Subcutaneous adipose tissue (tissue), 4 donors: ENCODE data around the gene CIROP. TPM values are rescaled to one million over a fixed set of nuclear protein-coding genes. Genes with fewer than 3 reads are reported as not detected.

Experiments used
- CTCF ChIP-seq: fragments of 450-650 bp; IDR thresholded peaks from one replicate; pipeline ENCODE4 v1.5.1; 2016; ENCODE audit warnings: low read depth, mild to moderate bottlenecking, control low read depth, antibody characterized with exemption, moderate library complexity
- total RNA-seq, 4 donors: library from RNA; depleted of rRNA; stranded (reverse); fragments of >200 nt; gene quantifications; one replicate each; pipeline ENCODE4 v1.1.0, GENCODE V29; 2016

CIROP gene
- total RNA-seq, 4 donors from 2014 or later: not detected

- TF ChIP-seq CTCF: no peak
Observed at GRCh38 chr14:23110579-23111365, 6.0 kb upstream of the CIROP start.

- TF ChIP-seq CTCF: no peak
Observed at GRCh38 chr14:23109769-23110168, 5.0 kb upstream of the CIROP start.

GRCh38 chr14:23106747-23107045 is 1.9 kb upstream of the CIROP start:
- no peak for TF ChIP-seq CTCF

- no peak for TF ChIP-seq CTCF
Observed at GRCh38 chr14:23105348-23105824, 597 bp upstream of the CIROP start.

GRCh38 chr14:23104070-23104590 is 659 bp downstream of the CIROP start:
- TF ChIP-seq CTCF: no peak

GRCh38 chr14:23103581-23103980 is 1.2 kb downstream of the CIROP start:
- no peak for TF ChIP-seq CTCF

- TF ChIP-seq CTCF: no peak
Observed at GRCh38 chr14:23102801-23103200, 2.0 kb downstream of the CIROP start.
